NCI-H526 (cell line): ENCODE measurements around the gene SEPTIN7.

ENCODE experiments used
- DNase-seq, 2 experiments: peaks; one replicate each; lab custom pipeline; 2025; lab: John Stamatoyannopoulos, UW

SEPTIN7 gene

DNA sequence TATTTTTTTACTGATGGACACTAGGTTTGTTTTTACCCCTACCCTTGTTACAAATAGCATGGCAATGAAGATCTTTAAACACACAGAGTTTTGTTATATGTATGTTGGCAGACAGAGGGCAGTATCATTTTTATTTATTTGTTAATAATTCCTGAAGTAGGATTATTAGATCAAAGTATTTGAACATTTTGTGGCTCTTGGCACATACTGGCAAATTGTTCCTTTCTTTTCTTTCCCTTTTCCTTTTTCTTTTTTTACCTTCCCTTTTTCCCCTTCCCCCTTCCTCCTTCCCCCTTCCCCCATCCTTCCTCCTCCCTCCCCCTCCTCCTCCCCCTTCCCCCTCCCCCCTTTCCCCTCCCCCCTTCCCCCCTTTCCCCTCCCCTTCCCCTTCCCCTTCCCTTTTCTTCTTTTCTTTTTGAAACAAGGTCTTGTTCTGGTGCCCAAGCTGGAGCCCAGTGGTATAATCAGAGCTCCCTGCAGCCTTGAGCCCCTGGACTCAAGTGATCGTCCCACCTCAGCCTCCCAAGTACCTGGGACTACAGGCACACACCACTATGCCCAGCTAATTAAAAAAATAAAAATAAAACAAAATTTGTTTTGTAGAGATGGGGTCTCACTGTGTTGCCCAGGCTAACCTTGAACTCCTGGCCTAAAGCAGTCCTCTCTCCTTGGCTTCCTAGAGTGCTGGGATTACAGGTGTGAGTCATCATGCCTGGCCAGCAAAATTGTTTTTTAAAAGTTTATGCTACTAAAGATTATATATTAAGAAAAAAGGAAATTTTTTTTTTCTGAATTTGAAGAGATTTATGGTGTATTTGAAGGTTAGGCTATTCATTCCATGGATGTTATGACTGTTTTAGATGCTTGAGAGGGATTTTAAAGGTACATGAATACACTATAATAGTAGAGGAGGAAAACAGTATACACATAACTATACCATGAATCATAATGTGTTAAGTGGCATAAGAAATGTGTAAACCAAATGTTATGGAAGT, 39.3 kb downstream of the SEPTIN7 start:
- no peak for DNase-seq

DNA sequence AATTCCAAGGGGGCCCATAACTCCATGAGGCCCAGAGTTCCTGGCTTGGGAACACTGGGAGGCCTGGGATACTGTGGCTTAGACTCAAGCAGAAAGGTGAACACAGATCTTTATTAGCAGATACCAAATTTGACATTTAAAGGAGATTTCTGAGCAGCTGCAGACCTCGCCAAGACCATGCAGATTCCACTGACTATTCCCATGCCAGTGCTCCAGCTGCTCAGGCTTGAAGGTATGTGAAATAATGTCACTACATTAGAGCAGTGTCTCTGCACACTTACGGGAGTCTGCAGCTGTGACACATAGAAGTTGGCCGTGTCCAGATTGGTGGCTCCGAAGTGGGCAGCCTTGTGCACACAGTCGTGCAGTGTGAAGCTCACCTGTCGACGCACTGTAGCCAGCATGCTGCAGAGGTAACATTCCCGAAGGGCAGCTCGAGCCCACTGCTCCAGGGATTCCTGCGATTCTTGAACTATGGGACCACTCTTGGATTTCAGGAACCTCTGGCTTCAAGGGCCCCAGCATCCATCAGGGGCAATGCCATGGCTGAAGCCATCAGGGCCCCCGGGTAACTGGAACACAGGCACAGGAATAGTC, 46.1 kb downstream of the SEPTIN7 start:
- DNase-seq, result no peak

- peak; percentile 68 to 71 for DNase-seq
These were observed 47.9 kb downstream of the SEPTIN7 start for GRCh38 chr7:35848725-35849124.

DNA sequence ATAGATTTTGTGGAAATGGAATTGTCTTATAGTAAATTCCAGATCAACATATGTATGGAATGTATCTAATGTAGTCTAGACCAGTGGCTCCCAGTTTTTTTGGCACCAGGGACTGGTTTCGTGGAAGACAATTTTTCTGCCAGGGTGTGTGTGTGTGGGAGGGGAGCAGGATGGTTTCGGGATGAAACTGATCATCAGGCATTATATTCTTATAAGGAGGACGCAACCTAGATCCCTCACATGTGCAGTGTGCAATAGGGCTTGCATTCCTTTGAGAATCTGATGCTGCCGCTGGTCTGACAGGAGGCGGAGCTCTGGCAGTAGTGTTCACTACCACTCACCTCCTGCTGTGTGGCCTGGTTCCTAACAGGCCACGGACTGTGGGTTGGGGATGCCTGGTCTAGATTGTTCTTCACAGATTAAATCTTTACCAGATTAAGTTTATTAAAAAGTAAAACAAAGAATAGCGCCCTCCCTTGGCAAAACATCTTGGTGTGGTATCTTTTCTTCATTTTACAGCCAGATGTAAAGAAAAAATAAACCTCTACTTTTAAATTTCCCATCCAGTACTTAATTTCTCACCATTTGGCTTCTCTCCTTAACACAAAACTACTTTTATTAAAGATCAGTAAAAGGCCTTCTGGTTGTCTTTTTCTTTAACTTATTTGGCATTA, 48.4 kb downstream of the SEPTIN7 start:
- DNase-seq, result peak in 1 of 2 experiments; percentile 42

- no peak for DNase-seq
These were observed 49.1 kb downstream of the SEPTIN7 start for GRCh38 chr7:35849954-35850353.
